HG03108 (cell line): ENCODE results near the gene SLC66A2.

Experiments used
- ATAC-seq: cut with Tn5 transposase; IDR thresholded peaks from one replicate; pipeline ENCODE4 v1.9.1; 2021; ENCODE audit warnings: moderate library complexity; ENCODE audit not compliant: unreplicated experiment

Gene SLC66A2

DNA sequence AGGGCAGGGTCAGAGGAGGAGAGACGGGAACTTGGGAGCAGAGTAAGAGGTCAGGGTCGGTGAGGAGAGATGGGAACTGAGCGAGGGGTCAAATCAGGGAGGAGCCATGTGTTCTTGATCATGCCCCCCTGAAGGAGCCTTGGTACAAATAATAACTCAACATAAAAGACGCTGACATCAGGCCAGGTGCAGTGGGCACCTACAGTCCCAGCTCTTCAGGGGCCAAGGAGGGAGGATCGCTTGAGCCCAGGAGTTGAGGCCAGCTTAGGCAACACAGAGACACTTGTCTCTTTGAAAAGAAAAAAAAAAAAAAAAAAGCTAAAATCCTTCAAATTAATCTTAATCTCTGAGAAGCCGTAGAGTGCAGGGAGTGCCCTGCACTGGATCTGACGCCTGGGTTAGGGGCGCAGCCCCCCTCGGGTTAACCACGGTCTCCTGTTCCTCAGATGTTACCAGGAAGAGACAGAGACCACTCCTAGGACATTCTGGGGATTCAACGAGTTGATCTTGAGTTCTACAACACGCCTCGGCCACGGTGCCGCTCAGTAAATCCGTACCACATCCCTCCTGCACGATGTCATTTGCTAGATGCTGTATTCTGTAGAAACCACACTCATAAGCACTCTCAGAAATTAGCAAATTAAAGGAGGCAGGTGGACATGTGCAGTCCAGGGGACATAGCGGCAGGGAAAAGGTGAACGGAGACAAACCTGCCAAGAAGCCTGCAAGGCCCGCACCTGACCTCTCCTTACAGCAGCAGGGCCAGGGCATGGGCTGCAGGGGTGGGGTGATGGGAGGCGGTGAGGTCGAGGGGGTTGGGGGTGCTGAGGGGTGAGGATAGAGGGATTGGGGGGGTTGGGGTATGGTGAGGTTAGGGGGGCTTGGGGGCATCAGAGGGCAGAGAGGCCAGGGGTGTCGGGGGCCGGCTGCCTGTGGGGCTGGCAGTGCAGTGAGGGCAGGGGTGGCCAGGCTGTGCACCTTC lies 29.2 kb downstream of the SLC66A2 start:
- ATAC-seq: no peak

DNA sequence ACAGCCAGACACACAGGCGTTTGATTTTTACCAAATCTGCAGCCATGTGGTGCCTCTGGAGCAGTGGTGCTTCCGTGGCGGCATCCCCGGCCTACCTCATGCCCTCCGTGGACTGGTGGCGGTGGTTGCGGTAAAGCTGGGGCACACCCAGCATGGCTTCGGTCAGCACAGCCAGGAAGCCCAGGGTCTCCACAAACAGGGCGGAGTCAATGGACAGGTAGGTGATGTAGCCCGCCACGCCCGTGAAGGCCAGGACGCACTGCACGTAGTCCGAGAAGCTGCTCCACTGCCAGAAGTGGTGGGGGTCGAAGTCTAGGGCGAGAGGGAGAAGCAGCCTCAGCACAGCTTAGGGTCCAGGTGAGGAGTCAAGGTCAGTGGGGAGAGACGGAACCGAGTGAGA lies 32.4 kb downstream of the SLC66A2 start:
- no peak for ATAC-seq

DNA sequence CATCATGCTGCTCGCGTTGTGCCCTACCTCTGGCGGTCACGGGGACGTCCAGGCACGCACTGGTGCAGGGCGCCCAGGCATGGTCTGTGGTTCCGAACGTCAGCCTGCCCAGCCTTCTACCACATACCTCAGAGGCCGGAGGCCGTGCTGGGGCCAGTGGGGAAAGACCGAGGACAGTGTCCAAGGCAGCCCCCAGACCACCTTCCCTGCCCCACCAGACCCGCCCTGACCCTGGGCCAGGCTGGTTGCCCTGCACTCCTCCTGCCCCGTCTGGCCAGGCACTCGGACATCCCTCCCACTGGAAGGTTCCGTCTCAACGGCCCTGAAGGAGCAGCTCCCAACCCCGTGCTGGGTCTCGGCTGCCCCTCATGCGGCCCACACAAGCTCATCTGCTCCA lies 32.8 kb downstream of the SLC66A2 start:
- ATAC-seq: no peak

DNA sequence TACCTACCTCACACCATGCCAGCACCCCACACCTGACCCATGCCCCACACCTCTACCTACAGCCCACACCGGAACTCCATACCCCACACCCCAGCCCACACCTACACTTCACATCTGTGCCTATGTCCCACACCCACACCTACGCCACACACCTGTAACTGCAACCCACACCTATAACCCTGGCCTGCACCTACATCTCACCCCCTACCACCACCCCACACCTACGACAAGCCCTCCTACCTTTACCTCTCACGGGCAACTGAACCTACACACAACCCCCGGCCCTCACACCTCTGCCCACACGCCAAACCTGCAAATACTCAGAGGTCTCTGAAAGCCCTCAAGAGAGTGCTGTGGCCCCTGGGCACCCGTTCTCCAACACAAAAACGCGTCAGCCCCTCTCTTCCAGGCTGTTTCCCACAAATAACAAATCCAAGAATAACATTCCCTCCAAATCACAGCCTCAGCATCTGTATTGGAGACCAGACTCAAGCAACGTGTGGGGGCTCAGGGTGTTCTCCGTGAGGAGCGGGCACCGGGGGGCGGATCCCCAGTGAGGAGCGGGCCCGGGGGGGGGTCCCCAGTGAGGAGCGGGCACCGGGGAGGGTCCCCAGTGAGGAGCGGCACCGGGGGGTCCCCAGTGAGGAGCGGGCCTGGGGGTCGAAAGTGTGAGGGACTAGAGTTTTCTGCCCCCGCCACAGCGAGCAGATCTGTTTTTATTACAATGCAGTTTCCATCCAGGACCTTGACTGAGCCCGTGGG lies 33.4 kb downstream of the SLC66A2 start:
- no peak for ATAC-seq

DNA sequence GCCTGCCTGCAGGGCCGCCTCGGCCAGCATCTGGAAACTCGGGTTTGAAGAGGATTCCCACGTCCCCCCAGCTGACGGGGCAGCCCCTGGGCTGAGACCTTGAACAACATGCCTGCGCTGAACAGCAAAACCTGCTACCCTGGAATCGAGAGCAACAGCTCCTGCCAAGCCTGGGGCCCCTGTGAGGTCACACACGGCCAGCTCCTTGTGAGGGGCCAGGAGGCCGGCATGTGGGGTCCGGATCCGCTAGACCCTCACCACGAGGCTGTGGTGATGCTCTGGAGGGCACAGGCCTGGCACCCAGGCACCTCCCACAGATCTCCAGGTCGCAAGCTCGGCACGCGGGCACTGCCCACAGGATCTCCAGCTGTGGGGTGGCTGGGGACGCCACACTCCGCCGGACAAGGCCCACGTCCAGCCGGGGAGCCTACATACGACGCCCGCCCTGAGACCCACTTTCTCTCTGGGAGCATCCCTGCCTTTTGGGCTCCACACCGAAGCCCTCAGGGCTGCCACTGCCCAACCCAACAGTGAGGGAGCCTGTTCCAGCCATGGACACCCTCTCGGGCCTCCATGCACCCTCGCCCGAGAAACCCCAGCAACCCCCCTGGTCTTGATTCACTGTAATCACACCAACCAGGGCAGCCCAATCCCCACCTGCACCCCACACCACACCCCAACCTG lies 34.1 kb downstream of the SLC66A2 start:
- no peak for ATAC-seq

DNA sequence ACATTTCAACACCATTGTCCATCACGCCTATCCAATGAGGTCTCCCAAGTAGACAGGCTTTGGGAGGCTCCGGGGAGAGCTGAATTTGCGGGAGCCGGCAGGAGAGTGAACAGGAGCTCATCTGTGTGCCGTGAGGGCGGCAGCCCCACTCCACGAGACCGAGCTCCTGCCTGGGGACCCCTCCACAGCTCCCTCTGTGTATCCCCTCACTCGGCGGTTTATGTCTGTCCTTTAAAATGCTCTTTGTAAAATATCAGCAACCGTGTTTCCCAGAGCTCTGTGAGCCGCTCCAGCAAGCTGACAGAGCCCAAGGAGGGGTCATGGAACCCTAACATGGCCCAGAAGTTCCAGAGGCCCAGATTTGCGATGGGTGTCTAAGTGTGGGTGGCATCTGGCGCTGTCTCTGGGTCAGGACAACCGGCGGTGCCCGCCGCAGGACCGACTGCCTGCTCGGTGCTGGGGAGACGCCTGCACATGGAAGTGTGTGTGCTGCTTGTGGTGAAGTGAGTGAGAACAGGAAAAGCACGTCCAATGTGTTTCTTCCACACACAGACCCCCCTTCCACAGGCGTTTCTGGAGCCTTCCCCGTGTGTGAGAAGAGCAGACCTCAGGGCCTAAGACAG lies 34.8 kb downstream of the SLC66A2 start:
- no peak for ATAC-seq

DNA sequence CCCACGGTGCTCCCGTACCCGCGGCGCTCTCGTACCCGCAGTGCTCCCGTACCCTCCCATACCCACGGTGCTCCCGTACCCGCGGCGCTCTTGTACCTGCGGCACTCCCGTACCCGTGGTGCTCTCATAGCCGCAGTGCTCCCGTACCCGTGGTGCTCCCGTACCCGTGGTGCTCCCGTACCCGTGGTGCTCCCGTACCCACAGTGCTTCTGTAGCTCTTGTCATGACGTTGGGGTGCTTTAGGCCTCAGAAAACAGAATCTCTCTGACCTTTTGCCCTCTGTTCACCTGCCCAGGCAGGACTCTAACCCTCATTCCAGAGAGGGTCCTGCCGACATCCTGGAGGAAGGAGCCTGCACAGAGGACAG lies 35.3 kb downstream of the SLC66A2 start:
- ATAC-seq: no peak

DNA sequence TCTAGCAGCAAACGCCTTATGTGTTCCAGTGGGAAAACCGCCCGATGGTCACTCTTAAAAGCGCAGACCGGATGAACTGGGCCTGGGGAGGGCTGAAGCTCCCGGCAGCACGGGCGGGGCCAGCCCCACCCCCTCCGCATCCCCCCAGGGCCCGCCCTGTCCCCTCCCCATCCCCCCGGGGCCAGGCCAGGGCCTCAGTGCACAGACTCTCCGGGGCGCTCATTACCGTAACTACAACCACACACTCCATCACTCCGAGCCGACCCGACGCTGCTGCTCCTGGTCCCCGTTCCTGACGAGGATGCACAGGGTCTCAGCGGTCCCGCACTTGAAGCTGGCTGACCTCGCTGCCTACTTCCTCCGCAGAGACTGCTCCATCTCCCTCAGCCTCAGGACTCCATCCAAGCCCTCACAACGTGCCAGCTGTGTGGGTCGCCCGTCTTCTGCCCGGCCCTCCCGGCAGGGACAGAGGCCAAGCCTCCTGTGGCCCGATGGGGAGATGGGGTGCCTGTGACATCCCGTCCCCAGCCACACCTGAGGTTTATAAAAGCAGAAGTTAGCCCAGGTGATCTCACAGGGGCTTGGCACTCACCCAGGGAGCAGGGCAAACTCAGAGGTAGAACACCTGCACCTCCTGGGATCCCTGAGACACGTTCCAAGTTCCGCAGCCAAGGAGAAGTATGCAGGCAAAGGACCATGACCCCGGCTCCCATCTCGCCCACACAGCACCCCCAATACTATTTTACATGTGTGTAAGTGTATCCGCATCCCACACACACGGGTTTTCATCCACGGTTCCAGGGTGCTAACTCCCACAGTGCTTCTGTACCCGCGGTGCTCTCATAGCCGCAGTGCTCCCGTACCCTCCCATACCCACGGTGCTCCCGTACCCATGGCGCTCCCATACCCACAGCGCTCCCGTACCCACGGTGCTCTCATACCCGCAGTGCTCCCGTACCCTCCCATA lies 36.0 kb downstream of the SLC66A2 start:
- ATAC-seq: no peak

DNA sequence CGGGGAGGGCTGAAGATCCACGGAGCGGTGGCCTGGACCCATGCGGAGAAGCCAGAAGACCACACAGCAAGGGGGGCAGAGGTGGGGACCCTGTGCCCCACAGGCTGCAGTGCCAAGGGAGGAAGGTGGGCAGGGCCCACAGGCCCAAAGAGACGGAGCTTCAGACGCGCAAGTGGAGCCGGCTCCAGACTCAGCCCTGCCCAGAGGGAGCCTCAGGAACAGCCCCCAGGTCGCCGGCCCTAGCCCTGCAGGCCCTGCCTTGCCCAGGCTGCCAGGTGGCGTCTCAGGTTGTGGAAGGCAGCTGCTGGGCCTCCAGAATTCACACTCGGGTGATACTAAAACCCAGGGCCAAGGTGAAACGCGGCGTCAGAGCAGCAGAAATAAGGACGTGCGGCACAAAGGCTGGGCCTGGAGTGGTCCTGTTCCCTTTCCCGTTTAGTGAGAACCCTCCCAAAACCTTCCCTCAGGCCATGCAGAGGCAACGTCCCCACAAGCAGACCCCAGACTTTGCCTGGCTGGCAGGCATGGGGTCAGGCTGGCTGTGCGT lies 36.8 kb downstream of the SLC66A2 start:
- no peak for ATAC-seq

DNA sequence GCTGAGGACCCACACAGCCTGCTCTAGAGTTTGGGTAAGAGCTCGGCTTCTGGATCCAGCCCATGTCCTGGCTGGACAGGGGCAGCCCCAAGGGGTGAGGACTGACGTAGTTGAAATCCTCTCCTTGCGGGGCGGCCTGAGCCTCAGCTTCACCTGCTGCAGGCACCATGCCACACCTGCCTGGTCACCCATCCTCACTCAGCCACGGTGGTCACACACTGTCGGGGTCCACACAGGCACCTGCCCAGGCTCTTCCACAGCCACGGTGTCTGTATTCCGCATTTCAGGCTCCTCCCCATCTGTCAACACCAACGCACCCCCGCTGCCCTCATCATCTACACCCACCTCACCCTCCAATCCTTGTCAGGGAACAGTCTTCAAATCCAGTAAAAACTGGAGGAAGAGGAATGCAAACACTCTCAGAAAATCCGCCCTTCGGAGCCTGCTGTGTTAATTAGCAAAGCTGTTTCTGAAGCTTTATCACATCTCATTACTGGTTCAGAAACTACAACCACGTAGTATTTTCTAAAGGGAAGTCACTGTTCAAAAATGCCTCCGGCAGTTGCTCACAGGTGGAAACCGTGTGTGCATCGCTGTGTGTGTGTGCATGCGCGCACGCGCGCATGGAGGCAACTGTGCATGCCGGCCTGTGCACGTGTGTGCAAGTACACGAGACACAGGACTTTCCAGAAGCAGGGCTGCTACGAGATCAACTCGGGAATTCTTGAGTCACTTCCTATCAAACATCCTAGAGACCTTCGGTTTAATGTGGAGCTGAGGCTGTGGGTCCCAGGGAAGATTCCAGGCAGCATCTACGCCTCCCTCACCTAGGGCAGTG lies 38.2 kb downstream of the SLC66A2 start:
- no peak for ATAC-seq

DNA sequence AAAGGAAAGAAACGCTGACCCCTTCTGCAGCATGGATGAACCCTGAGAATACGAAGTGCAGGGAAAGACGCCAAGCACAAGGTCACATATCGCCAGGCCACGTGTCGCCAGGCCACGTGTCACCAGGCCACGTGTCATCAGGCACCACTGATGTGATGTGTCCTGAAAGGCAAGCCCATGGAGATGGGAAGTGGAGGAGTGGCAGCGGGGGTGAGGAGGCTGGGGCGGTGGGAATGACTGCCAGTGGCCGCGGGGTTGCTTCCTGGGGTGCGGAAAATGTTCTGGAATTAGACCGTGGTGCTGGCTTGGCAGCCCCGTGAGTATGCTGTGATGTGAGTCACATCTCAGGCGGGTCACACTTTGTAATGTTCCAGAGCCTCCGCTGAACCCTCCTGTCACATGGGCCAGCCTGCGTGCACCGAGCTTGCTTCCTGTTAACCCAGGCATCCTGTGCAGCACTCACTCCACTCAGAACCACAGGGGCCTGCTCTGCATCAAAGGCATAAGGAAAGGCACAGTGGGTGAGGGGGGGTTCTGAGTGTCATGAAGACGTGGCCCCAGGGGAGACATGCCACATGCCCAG lies 39.0 kb downstream of the SLC66A2 start:
- no peak for ATAC-seq

DNA sequence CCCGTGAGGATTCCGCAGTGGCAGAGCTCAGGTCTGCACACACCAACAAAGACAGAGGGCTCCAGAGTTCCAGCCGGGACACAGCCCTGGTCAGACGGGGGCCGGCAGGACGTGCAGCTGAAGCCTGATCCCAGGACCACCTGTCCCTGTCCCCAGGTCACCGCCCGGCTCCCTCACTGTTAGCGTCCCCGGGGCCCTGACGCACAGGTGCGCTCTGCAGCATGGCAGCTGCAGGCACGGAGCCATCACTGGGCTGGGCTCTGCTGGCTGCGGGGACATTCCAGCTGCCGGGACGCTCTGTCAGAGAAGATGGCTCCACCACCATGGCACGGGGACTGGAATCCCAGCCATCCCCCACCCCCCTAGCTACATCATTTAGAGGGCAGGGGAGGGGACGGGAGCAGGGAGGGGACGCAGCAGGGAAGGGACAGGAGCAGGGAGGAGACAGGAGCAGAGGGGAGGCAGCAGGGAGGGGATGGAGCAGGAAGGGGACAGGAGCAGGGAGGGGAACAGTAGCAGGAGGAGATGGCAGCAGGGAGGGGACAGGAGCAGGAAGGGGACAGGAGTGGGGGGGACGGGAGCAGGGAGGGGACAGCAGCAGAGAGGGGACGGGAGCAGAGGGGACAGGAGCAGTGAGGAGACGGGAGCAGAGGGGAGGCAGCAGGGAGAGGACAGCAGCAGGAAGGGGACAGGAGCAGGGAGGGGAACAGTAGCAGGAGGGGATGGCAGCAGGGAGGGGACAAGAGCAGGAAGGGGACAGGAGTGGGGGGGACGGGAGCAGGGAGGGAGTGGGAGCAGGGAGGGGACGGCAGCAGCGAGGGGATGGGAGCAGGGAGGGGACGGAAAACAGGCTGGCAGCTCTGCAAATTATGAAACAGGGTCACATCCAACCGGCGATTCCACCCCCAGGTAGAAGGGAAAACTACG lies 39.8 kb downstream of the SLC66A2 start:
- ATAC-seq: no peak

DNA sequence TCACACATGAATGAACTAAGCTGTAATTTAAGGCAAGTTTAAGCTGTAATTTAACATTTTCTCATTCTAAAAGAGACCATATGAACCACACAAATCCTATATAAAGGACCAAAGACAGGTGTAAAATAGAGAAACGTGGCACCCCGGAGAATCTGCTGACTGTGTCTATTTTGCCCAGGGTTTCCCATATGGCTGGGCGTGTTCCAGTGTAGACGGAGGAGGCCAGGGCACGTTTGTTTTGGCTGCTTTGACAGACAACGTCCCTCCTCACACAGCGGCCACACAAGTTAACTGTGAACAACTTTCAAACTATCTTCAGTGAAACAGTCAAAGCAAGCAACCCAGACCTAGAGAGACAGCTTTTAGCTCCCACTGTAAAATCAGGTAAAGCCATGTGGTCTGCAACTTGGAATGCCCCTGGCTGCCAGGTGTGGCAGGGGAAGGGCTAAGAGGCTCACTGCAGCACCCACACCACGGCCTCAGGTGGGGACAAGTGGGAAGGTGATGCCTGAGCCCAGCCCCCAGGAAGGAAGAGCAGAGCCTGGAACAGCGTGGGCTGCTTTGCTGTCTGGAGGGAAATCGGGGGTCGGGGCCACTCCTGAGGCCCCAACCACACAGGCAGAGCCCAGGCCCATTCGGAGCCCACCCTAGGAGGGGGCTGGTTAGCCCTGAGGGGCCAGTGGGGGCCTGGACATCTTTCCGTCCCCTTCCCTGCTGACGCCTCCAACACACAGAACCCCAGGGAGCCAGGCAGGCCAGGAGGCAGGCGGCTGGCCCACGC lies 40.7 kb downstream of the SLC66A2 start:
- no peak for ATAC-seq

DNA sequence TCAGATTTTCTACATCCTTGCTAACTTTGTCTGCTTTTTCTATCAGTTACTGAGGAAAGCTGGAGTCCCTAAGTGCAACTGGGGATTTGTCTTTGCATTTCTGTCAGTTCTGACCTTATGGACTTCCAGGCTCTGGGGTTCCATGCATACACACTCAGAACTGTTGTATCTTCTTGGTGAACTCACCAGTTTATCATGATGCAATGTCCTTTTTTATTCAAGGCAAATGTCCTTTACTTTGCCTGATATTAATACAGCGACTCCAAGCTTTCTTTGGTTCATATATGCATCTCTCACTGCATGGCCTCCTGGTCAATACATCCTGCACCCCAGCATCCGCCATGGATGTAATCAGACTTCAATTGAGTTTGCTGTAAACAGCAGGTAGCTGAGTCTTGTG lies 44.7 kb downstream of the SLC66A2 start:
- no peak for ATAC-seq

DNA sequence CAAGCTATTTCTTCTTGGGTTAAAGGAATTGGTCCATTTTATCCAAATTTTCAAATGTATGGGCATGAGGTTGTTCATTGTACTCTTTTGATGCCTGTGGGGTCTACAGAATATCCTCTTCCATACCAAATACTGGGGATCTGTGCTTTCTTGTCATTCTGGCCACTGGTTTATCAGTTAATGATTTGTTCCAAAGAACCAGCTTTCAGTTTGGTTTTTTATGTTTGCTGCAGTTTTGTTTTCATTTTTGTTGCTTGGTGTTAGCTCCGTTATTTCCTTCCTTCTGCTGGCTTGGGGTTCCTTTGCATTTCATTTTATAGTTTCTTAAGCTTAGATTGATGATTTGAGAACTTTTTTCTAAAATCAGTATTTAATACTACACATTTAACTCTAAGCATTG lies 45.5 kb downstream of the SLC66A2 start:
- no peak for ATAC-seq

DNA sequence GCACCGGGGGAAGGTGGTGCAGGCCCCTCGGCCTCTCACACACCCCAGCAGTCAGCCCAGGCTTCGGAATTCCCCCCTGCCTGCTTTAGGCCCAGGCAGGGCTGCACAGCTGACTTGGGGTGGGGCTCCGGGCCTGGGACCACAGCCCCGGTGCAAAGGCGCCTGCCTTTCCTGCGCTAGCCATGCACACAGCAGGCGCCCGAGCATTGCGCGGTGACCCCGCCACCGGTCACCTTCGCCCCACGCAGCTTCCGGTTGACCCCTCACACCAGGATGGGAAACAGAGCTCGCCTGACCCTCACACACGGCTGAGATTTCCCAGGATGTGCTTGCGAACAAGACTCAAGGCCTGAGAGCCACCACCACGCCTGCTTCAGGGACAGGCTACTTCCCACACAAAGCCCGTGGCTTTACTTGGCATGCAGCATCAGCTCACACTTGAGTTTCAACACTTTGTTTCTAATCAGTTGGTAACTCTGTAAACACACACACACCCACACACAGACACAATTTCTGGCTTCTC lies 46.0 kb downstream of the SLC66A2 start:
- ATAC-seq: no peak
